Fibroblast of lung (primary cell): ENCODE results near the gene XXYLT1. TPM values are rescaled to one million over a fixed set of nuclear protein-coding genes. Genes with fewer than 3 reads are reported as not detected.

Experiments used
- DNase-seq, 2 donors: peaks; one replicate each; pipeline versions ENCODE4 v3.0.0 to v3.0.0-alpha.2; 2010; ENCODE audit warnings: low read depth in 2 of 2
- H2AFZ ChIP-seq: 2 replicates; pipeline ENCODE4 v1.5.1; 2012; ENCODE audit warnings: low read length, control low read depth, inconsistent platforms
- H3K27ac ChIP-seq: 2 replicates; pipeline ENCODE4 v1.5.1; 2011; ENCODE audit warnings: low read length, control low read depth; ENCODE audit not compliant: insufficient read depth
- H3K27me3 ChIP-seq: 2 replicates; pipeline ENCODE4 v1.5.1; 2011; ENCODE audit warnings: mild to moderate bottlenecking, low read length; ENCODE audit not compliant: control insufficient read depth, insufficient read depth
- H3K36me3 ChIP-seq: 2 replicates; pipeline ENCODE4 v1.5.1; 2011; ENCODE audit warnings: low read length; ENCODE audit not compliant: control insufficient read depth, insufficient read depth
- H3K4me1 ChIP-seq: 2 replicates; pipeline ENCODE4 v1.5.1; 2011; ENCODE audit warnings: low read length; ENCODE audit not compliant: control insufficient read depth, insufficient read depth; ENCODE audit errors: extremely low read depth
- H3K4me2 ChIP-seq: 2 replicates; pipeline ENCODE4 v1.5.1; 2011; ENCODE audit warnings: low read length, control low read depth; ENCODE audit not compliant: insufficient read depth; ENCODE audit errors: extremely low read depth
- H3K4me3 ChIP-seq, 4 experiments: fragments of 200-600 bp in 1 of 4; sonication (generic) in 1 of 4; replicated peaks in 1 of 4; 2 replicates each; pipeline ENCODE4 v1.5.1; 2011 to 2016; ENCODE audit warnings: low read length in 4 of 4, low read depth in 3 of 4, mild to moderate bottlenecking in 3 of 4, control low read depth in 2 of 4, inconsistent platforms in 1 of 4, mixed read lengths in 1 of 4; ENCODE audit not compliant: insufficient read depth in 1 of 4; ENCODE audit errors: control extremely low read depth in 1 of 4
- H3K79me2 ChIP-seq: 2 replicates; pipeline ENCODE4 v1.5.1; 2012; ENCODE audit warnings: mild to moderate bottlenecking, low read length, inconsistent platforms; ENCODE audit not compliant: control insufficient read depth, insufficient read depth
- H3K9ac ChIP-seq: 2 replicates; pipeline ENCODE4 v1.5.1; 2011; ENCODE audit warnings: mild to moderate bottlenecking, low read length, control low read depth; ENCODE audit not compliant: insufficient read depth
- H3K9me3 ChIP-seq: 2 replicates; pipeline ENCODE4 v1.5.1; 2012; ENCODE audit warnings: low read depth, low read length; ENCODE audit not compliant: control insufficient read depth, insufficient read depth
- H4K20me1 ChIP-seq: 2 replicates; pipeline ENCODE4 v1.5.1; 2011; ENCODE audit warnings: low read length; ENCODE audit not compliant: control insufficient read depth, insufficient read depth; ENCODE audit errors: extremely low read depth
- CTCF ChIP-seq, 2 donors: IDR thresholded peaks in 1 of 2; conservative IDR thresholded peaks in 1 of 2; 1 replicate in 1 of 2; 2 replicates in 1 of 2; pipeline ENCODE4 v1.5.1; 2011 to 2012; ENCODE audit warnings: low read length in 2 of 2, control low read depth in 1 of 2, inconsistent platforms in 1 of 2, low read depth in 1 of 2, mild to moderate bottlenecking in 1 of 2
- EZH2 ChIP-seq: IDR thresholded peaks from 2 replicates; pipeline ENCODE4 v1.5.1; 2012; ENCODE audit warnings: low read length, control low read depth, mild to moderate bottlenecking; ENCODE audit errors: missing control alignments
- polyA plus RNA-seq, 2 donors: library from polyadenylated mRNA; depleted of rRNA in 1 of 2; stranded (reverse) in 1 of 2; unstranded in 1 of 2; fragments of >200 nt; gene quantifications; 2 replicates each; pipeline ENCODE4 v1.2.1, GENCODE V29; 2011 to 2012; ENCODE audit warnings: missing spikeins in 1 of 2
- total RNA-seq: library from RNA; depleted of rRNA; stranded (reverse); fragments of >200 nt; gene quantifications from 2 replicates; pipeline ENCODE4 v1.2.1, GENCODE V29; 2014

XXYLT1 gene
- total and polyA plus RNA-seq, 2 donors (not counting 1 experiment from before 2014, with no cell fraction given), result 12.4 to 18.5 TPM

GRCh38 chr3:195104340-195104739 lies 166.6 kb downstream of the XXYLT1 start:
- Histone ChIP-seq H3K36me3 (no peaks in the 10 kb centered on the region), H2AFZ (no peak overlapping the region), H3K4me3 (no peak overlapping the region), H3K9ac (no peak overlapping the region), H3K4me2 (no peak overlapping the region), H3K9me3 (no peaks in the 10 kb centered on the region), H3K27ac (no peak overlapping the region), H3K27me3 (no peaks in the 10 kb centered on the region), H4K20me1 (no peaks in the 10 kb centered on the region), H3K4me1 (peaks cover 7% of the 10 kb centered on the region), H3K79me2 (no peaks in the 10 kb centered on the region)
- DNase-seq, result no peak
- TF ChIP-seq EZH2 (no peak), CTCF (conservative IDR thresholded peaks at IDR 0.05 in 1 of 2, IDR thresholded peaks at IDR 0.05 in 1 of 2; ENCODE audit: low read depth in 1 of 2, low read length in 2 of 2) (no peak)

DNA sequence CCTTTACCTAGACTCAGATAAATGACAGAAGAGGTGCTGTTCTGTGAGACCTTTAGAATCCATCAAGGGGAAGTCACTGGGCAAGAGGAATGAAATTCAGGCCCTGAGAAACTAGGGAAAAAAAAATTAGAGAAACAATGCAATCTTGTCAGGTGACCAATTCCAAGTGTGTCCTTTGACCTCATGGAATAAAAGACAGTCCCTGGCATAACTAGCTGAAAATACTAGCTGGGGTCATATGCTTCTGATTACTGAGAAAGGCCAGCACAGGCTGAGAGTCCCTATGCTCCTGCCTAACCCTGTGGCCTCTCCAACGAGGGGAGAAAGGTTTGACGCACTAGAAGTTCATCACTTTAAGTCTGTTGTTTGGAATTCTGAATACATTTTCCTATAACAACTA lies 167.3 kb downstream of the XXYLT1 start:
- no peak overlapping the region for H3K4me2 ChIP-seq

GRCh38 chr3:195102609-195103467 lies 168.1 kb downstream of the XXYLT1 start:
- Histone ChIP-seq H3K36me3 (no peaks in the 10 kb centered on the region), H3K4me2 (no peak overlapping the region), H3K4me3 (no peak overlapping the region), H3K27me3 (no peaks in the 10 kb centered on the region), H2AFZ (no peak overlapping the region), H4K20me1 (no peaks in the 10 kb centered on the region), H3K9ac (no peak overlapping the region), H3K79me2 (no peaks in the 10 kb centered on the region), H3K27ac (peak overlapping the region; percentile 67), H3K4me1 (peaks cover 7% of the 10 kb centered on the region), H3K9me3 (no peaks in the 10 kb centered on the region)
- peak; percentile 95 for DNase-seq
- TF ChIP-seq CTCF (conservative IDR thresholded peaks at IDR 0.05 in 1 of 2, IDR thresholded peaks at IDR 0.05 in 1 of 2; ENCODE audit: low read depth in 1 of 2, low read length in 2 of 2) (no peak), EZH2 (no peak)

More for the DNA sequence above, 167.3 kb downstream of the XXYLT1 start:
- Histone ChIP-seq H2AFZ (no peak overlapping the region), H3K9ac (no peak overlapping the region), H4K20me1 (no peaks in the 10 kb centered on the region), H3K79me2 (no peaks in the 10 kb centered on the region), H3K4me3 (no peak overlapping the region), H3K27ac (no peak overlapping the region), H3K4me1 (peaks cover 7% of the 10 kb centered on the region), H3K9me3 (no peaks in the 10 kb centered on the region), H3K36me3 (no peaks in the 10 kb centered on the region), H3K27me3 (no peaks in the 10 kb centered on the region)
- no peak for TF ChIP-seq EZH2
- no peak for TF ChIP-seq CTCF (conservative IDR thresholded peaks at IDR 0.05 in 1 of 2, IDR thresholded peaks at IDR 0.05 in 1 of 2; ENCODE audit: low read depth in 1 of 2, low read length in 2 of 2)
- DNase-seq, result no peak
